Suprapubic skin (tissue), 4 donors: Measurements from ENCODE around the gene SPACA7. TPM values are rescaled to one million over a fixed set of nuclear protein-coding genes. Genes with fewer than 3 reads are reported as not detected.

Experiments
- DNase-seq, 2 donors: peaks; one replicate each; pipeline ENCODE4 v3.0.0-alpha.2; 2019; ENCODE audit warnings: low spot score in 2 of 2
- H3K27ac ChIP-seq: fragments of 200-600 bp; sonication (generic); one replicate; pipeline ENCODE4 v1.5.1; 2019
- H3K27me3 ChIP-seq: fragments of 200-600 bp; sonication (generic); one replicate; pipeline ENCODE4 v1.5.1; 2019
- H3K36me3 ChIP-seq: fragments of 200-600 bp; sonication (generic); one replicate; pipeline ENCODE4 v1.5.1; 2019
- H3K4me1 ChIP-seq: fragments of 200-600 bp; sonication (generic); one replicate; pipeline ENCODE4 v1.5.1; 2019
- H3K4me3 ChIP-seq: fragments of 200-600 bp; sonication (generic); one replicate; pipeline ENCODE4 v1.5.1; 2019; ENCODE audit warnings: mild to moderate bottlenecking
- H3K9me3 ChIP-seq: fragments of 200-600 bp; sonication (generic); one replicate; pipeline ENCODE4 v1.5.1; 2019
- EP300 ChIP-seq: sonication (generic); formaldehyde crosslinking; IDR thresholded peaks from one replicate; pipeline ENCODE4 v1.6.1; 2017; ENCODE audit warnings: antibody characterized with exemption
- POLR2A ChIP-seq, 2 donors: fragments of 450-650 bp; IDR thresholded peaks; one replicate each; pipeline ENCODE4 v1.6.1; 2017; ENCODE audit warnings: antibody characterized with exemption in 2 of 2, mild to moderate bottlenecking in 2 of 2, moderate library complexity in 2 of 2
- POLR2AphosphoS5 ChIP-seq, 3 donors: sonication (generic); formaldehyde crosslinking; IDR thresholded peaks; one replicate each; pipeline ENCODE4 v1.6.1; 2017; ENCODE audit warnings: antibody characterized with exemption in 3 of 3
- WGBS: methylation state at CpG from one replicate; pipeline ENCODE4 v1.1.5; 2018; 5-methylcytosine and 5-hydroxymethylcytosine counted together
- total RNA-seq, 4 donors: library from RNA; depleted of rRNA; stranded (reverse); fragments of >200 nt; gene quantifications; one replicate each; pipeline ENCODE4 v1.1.0, GENCODE V29; 2016
- TF ChIP-seq, protein P1 (sequence below), 2 donors: fragments of 200-600 bp in 1 of 2; fragments of 450-650 bp in 1 of 2; sonication (generic) in 1 of 2; IDR thresholded peaks; one replicate each; pipeline ENCODE4 v1.5.1; 2016 to 2019; ENCODE audit warnings: antibody characterized with exemption in 2 of 2, mild to moderate bottlenecking in 1 of 2, moderate library complexity in 1 of 2

Gene SPACA7
- total RNA-seq, 4 donors from 2014 or later, result not detected

GRCh38 chr13:112341446-112341845 lies 34.7 kb upstream of the SPACA7 start:
- H3K27ac ChIP-seq, result no peak overlapping the region

GRCh38 chr13:112341976-112342735 lies 34.0 kb upstream of the SPACA7 start:
- TF ChIP-seq POLR2AphosphoS5 (IDR thresholded peaks at IDR 0.05) (no peak), POLR2A (IDR thresholded peaks at IDR 0.05) (no peak)
- WGBS, result 74% methylated on average over 29 of the region's 29 CpGs
- H3K9me3 ChIP-seq, result peaks cover 14% of the 10 kb centered on the region
- no peaks in the 10 kb centered on the region for H3K4me1 ChIP-seq
- peaks cover 38% of the 10 kb centered on the region for H3K27me3 ChIP-seq
- no peak overlapping the region for H3K27ac ChIP-seq
- H3K4me3 ChIP-seq, result no peak overlapping the region
- H3K36me3 ChIP-seq, result no peaks in the 10 kb centered on the region
- no peak for DNase-seq

More at GRCh38 chr13:112341446-112341845, 34.7 kb upstream of the SPACA7 start:
- TF ChIP-seq POLR2A (IDR thresholded peaks at IDR 0.05), result no peak
- TF ChIP-seq, protein P1, sequence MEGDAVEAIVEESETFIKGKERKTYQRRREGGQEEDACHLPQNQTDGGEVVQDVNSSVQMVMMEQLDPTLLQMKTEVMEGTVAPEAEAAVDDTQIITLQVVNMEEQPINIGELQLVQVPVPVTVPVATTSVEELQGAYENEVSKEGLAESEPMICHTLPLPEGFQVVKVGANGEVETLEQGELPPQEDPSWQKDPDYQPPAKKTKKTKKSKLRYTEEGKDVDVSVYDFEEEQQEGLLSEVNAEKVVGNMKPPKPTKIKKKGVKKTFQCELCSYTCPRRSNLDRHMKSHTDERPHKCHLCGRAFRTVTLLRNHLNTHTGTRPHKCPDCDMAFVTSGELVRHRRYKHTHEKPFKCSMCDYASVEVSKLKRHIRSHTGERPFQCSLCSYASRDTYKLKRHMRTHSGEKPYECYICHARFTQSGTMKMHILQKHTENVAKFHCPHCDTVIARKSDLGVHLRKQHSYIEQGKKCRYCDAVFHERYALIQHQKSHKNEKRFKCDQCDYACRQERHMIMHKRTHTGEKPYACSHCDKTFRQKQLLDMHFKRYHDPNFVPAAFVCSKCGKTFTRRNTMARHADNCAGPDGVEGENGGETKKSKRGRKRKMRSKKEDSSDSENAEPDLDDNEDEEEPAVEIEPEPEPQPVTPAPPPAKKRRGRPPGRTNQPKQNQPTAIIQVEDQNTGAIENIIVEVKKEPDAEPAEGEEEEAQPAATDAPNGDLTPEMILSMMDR (IDR thresholded peaks at IDR 0.05), result no peak
- TF ChIP-seq POLR2AphosphoS5 (IDR thresholded peaks at IDR 0.05), result no peak
- TF ChIP-seq EP300, result no peak
- H3K9me3 ChIP-seq, result peaks cover 18% of the 10 kb centered on the region
- no peak for DNase-seq
- WGBS, result 62% methylated on average over 3 of the region's 3 CpGs
- no peaks in the 10 kb centered on the region for H3K4me1 ChIP-seq
- H3K27me3 ChIP-seq, result peaks cover 33% of the 10 kb centered on the region
- no peak overlapping the region for H3K4me3 ChIP-seq
- no peaks in the 10 kb centered on the region for H3K36me3 ChIP-seq

GRCh38 chr13:112342841-112343361 lies 33.3 kb upstream of the SPACA7 start:
- no peak overlapping the region for H3K4me3 ChIP-seq
- H3K4me1 ChIP-seq, result no peaks in the 10 kb centered on the region
- H3K36me3 ChIP-seq, result no peaks in the 10 kb centered on the region
- TF ChIP-seq POLR2AphosphoS5 (IDR thresholded peaks at IDR 0.05) (no peak), POLR2A (IDR thresholded peaks at IDR 0.05) (no peak), EP300 (no peak)
- TF ChIP-seq, protein P1 (IDR thresholded peaks at IDR 0.05), result no peak
- no peak for DNase-seq
- peaks cover 41% of the 10 kb centered on the region for H3K27me3 ChIP-seq
- WGBS, result 75% methylated on average over 15 of the region's 50 CpGs
- peaks cover 6% of the 10 kb centered on the region for H3K9me3 ChIP-seq
- no peak overlapping the region for H3K27ac ChIP-seq

DNA sequence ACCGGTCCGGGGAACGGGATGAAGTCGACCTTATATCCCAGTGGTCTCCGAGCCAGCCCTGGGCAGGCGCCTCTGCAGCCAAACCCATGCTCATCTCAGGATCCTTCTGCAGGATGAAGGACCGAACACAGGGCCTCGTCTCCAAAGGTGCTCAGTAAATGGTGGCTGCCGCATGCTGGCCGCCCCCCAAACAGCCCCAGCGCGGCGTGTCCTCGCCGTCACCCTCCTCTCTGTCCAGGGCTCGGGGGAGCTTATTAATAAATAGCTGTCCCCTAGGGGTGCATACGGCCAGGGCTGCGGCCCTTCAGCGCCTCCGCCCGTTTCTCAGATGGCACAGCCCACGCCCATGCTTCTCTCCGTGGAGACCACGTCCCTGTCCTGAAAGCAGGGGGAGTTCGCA lies 32.6 kb upstream of the SPACA7 start:
- Histone ChIP-seq H3K27me3 (peaks cover 45% of the 10 kb centered on the region), H3K36me3 (no peaks in the 10 kb centered on the region), H3K9me3 (peaks cover under 1% of the 10 kb centered on the region), H3K27ac (no peak overlapping the region), H3K4me3 (no peak overlapping the region), H3K4me1 (no peaks in the 10 kb centered on the region)
- 81% methylated on average over 25 of the region's 25 CpGs for WGBS
- no peak for TF ChIP-seq EP300
- TF ChIP-seq, protein P1 (IDR thresholded peaks at IDR 0.05), result no peak
- no peak for DNase-seq

DNA sequence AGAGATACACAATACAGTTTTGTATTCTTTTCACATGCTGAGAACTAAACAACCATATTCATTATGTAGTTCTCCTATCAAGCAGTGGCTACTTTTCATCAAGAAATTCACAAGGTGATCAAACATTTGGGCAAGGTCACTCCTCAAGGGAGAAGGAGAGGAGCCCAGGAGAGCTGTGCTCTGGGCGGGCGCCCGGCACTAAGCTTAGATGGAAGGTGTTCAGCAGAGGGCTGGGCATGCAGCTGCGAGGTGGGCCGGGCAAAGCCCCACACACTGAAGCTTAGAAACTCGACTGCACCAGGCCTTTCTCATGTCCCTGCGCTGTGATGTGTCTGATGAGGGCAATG lies 30.4 kb upstream of the SPACA7 start:
- 76% methylated on average over 5 of the region's 7 CpGs for WGBS
- Histone ChIP-seq H3K27me3 (peaks cover 47% of the 10 kb centered on the region), H3K4me1 (no peaks in the 10 kb centered on the region), H3K36me3 (no peaks in the 10 kb centered on the region), H3K9me3 (no peaks in the 10 kb centered on the region), H3K4me3 (no peak overlapping the region), H3K27ac (no peak overlapping the region)
- TF ChIP-seq POLR2AphosphoS5 (IDR thresholded peaks at IDR 0.05) (no peak), EP300 (no peak)
- TF ChIP-seq, protein P1 (IDR thresholded peaks at IDR 0.05), result no peak
- peak in 1 of 2 donors; percentile 64 for DNase-seq
